Measurements from ENCODE around the gene USP33.
"Not testable (repeated sequence)": the region's sequence is repeated elsewhere in the genome, so short reads cannot be mapped to it uniquely, and the experiment has no call there.

USP33 gene

DNA sequence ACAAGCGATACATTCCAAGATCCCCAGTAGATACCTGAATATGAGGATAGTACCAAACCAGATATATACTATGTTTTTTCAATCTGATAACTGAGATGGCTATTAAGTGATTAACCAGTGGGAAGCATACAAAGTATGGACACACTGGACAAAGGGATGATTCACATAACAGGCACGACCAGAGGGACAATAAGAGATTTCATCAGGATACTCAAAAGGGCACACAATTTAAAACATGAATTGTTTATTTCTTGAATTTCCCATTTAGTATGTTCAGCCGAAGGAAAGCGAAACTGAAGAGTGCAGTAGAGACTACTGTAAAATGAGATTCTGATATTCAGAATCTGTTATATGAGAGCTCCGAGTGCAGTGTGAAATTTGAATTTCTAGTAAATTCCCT lies 87.8 kb downstream of the USP33 start:
- DNase-seq (ENCODE audit: low spot score): peak; percentile 54

DNA sequence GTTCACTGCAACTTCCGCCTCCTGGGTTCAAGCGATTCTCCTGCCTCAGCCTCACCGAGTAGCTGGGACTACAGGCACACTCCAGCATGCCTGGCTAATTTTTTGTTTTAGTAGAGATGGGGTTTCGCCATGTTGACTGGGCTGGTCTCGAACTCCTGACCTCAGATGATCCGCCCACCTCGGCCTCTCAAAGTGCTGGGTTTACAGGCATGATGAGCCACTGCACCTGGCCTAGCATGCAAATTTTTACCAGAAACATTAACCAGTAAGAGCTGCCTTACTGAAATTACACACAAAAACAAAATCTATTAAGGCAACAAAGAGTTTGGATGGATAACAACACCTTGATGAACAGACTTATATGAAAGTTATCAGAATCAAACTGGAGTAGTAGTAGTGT lies 89.3 kb downstream of the USP33 start:
- no peak for DNase-seq (ENCODE audit: low spot score)

DNA sequence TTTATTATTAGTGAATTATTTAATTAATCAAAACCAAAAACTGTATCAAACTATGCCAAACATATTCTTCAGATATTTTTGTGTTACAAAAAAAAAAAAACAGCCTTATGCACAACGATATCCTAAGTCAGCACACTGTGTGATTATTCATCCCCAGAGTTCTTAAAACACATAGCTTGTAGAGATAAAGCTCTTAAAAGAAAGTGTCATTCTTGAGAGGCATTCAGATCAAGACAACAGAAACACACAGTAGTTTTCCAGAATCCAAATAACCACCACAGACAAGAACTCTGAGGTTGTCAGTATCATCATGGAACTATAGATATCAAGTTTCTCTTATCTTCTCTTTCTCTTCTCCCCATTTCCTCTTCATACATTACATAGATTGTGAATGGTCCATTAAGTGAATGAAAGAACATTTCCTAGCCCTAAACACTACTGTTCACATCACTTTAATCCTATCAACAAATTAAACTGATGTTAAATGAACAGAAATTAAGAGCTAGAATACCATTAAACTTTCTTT lies 90.7 kb downstream of the USP33 start:
- no peak for DNase-seq (ENCODE audit: low spot score)

DNA sequence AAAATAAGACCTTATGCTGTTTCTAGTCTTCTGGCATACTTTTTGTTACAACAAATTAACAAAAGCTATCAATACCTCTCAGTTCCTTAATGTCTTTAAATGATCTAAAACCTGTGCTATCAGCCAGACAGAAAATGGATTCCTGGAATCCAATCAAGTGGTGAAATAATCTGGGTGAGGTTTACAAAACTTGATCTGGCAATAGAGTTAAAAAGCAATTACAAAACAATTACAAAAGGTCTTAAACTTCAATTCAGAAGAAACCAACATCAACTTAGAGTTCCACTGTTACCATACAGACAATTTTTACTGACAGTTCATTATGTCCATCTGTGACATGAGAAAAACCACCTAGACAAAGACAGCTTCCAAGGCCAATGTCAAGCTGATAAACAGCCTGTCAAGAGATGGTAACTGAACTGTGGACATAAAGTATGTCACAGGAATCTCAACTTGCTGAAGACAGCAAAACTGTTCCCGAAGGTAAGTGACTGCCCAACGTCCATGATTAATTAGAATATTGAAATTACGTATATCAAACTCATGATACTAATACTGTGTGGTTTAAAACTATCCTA lies 94.6 kb downstream of the USP33 start:
- no peak for DNase-seq (ENCODE audit: low spot score)

DNA sequence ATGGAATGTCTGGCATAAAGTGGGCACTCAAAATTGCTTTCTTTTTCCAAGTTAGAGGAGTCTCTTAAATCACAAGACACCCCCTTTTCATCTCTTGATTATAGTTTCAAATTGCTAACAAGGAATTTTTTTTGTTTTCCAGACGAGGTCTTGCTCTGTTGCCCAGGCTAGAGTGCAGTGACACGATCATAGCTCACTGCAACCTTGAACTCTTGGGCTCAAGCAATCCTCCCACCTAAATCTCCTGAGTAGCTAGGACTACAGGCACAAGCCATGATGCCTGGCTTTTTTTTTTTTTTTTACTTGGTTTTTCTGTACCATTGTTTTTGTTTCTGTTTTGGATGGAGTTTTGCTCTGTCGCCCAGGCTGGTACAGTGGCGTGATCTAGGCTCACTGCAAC lies 98.0 kb downstream of the USP33 start:
- no peak for DNase-seq (ENCODE audit: low spot score)

DNA sequence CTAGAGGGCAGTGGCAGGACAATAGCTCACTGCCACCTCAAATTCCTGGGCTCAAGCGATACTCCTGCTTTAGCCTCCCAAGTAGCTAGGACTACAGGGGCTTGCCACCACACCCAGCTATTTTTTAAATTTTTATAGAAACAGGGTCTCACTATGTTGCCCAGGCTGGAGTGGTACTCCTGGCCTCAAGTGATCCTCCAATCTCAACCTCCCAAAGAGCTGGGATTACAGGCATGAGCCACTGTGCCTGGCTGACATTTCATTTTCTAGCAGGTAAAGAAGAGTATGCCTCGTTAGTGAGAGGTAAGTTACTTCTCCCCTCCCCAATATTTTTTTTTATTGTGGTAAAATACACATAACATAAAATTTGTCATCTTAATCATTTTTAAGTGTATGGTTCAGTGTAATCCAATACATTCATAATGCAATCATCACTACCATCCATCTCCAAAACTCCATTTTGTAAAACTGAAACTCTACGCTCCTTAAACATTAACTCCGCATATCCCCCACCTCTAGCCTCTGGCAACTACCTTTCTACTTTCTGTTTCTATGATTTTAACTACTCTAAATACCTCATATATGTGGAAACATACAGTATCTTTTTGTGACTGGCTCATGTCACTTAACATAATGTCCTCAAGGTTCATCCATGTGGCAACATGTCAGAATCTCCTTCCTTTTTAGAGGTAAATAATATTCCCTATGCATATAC lies 99.6 kb downstream of the USP33 start:
- no peak for DNase-seq (ENCODE audit: low spot score)

DNA sequence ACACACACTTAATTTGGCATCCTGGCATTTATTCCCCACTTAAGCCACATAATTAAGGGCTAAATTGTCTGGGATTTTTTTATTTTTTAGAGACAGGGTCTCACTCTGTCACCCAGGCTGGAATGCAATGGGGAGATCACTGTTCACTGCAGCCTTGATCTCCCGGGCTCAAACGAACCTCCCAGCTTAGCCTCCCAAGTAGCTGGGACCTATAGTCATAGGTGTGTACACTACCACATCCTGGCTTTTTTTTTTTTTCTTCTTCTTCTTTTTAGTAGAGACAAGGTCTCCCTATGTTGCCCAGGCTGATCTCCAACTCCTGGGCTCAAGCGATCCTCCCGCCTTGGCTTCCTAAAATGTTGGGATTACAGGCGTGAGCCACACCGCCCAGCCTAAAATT lies 101.4 kb downstream of the USP33 start:
- no peak for DNase-seq (ENCODE audit: low spot score)

DNA sequence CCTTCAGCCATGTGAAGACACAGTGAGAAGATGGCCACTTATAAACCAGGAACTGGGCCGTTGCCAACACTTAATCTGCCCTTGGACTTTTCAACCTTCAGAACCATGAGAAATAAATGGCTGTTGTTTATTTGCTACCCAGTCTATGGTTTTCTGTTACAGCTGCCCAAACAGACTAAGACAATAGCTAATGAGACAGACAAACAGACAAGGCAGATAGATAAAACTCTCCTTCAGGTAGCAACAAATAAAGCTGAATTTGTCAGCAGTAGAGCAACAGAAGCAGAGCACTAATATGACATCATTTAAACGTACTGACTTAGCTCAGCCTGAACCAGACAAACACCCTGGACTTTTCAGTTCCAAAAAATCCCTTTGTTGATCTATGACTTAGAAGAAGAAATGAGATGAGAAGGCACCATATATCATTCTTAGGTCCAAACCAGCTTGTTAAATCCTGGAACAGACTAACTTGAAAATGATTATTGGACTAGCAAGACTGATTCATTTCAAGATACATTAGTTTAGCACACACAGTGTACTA lies 104.1 kb downstream of the USP33 start:
- no peak for DNase-seq (ENCODE audit: low spot score)

DNA sequence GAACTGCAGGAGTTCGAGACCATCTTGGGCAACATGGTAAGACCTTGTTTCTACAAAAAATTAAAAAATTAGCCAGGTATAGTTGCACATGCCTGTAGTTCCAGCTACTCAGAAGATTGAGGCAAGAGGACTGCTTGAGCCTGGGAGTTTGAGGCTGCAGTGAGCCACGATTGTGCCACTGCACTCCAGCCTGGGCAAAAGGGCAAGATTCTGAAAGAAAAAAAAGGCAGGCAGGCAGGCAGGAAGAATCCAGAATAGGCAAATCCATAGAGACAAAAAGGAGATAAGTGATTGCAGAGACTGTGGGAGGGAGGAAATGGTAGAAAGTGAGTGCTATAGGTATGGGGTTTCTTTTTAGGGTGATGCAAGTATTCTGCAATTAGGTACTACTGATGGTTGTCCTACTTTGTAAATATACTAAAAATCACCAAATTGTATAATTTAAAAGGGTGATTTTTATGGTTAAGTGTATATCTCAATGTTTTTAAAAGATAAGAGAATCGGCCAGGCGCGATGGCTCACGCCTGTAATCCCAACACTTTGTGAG lies 106.6 kb downstream of the USP33 start:
- no peak for DNase-seq (ENCODE audit: low spot score)

DNA sequence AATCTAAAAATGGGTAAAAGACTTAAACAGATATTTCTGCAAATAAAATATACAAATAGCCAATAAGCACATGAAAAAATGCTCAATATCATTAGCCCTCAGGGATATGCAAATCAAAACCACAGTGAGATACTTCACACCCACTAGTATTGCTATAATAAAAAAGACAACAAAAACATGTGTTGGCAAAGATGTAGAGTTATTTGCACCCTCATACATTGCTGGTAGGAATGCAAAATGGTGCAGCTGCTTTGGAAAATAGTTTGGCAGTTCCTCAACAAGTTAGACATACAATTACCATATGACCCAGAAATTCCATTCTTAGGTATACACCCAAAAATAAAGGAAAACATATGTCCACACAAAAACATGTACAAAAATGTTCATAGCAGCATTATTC lies 107.4 kb downstream of the USP33 start:
- no peak for DNase-seq (ENCODE audit: low spot score)

DNA sequence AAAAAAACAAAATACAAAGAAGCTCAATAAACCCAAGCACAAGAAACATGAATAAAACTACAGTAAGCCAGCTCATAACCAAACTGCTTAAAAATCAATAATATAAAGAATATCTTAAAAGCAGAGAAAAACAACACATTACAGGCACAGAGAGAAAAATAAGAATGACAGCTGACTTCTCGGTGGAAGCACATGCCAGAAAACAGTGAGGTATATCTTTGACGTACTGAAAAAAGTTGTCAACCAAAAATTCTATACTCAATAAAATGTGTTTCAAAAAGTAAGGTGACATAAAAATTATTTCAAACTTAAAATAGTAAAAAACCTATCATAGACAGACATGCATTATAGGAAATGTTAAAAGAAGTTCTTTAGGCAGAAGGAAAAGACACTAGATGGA lies 110.5 kb downstream of the USP33 start:
- no peak for DNase-seq (ENCODE audit: low spot score)

DNA sequence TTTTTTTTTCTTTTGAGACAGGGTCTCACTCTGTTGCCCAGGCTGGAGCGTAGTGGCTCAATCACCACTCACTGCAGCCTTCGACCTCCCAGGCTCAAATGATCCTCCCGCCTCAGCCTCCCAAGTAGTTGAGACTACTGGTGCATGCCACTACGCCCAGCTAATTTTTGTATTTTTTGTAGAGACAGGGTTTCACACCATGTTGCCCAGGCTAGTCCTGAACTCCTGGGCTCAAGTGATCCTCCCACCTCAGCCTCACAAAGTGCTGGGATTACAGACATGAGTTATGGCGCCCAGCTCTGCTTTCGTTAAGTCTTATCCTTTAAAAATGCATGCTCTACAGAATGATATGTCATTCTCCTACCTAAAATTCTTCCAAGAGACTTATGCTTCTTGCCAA lies 113.4 kb downstream of the USP33 start:
- DNase-seq (ENCODE audit: low spot score): not testable (repeated sequence)
